ENCODE results near the gene BTK.

BTK gene

DNA sequence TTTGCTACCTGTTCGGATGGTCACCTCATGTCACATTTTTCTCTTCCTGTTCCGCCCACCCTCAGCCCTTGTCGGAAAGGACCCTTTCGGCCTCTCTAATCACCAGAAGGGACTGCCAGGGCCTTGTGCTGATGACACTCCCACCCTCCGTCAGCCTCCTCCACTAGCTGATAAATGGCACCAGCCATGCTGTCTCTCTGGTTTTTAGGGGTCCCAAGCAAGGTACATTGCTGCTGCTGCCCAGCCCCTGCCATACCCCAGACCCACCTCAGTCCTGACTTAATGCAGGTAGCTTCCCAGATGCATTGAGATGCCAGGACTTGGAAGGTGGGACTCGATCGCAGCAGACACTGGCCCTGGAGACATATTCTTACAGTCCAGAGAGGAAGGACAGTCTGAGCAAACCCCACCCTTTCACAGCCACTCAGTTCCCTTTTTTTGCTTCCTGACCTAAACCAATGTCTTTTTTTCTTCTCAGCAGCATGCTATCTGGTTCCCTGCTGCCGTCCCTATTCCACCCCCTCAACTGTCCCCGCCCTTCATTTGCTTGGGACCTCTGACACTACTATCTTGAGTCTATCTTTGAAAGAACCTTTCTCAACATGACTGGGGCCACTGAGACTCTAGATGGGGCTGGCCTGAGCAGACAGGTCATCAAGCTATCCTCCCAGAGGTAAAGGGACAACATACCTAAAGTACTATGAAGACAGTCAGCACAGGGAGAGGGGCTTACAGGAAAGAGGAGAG is at the start of gene BTK:
TSS of gene BTK (minus strand) at position 397 of the 747 bp plus-strand sequence. CDS start 10,907 bp downstream, outside the sequence.
- no peak for DNase-seq

DNA sequence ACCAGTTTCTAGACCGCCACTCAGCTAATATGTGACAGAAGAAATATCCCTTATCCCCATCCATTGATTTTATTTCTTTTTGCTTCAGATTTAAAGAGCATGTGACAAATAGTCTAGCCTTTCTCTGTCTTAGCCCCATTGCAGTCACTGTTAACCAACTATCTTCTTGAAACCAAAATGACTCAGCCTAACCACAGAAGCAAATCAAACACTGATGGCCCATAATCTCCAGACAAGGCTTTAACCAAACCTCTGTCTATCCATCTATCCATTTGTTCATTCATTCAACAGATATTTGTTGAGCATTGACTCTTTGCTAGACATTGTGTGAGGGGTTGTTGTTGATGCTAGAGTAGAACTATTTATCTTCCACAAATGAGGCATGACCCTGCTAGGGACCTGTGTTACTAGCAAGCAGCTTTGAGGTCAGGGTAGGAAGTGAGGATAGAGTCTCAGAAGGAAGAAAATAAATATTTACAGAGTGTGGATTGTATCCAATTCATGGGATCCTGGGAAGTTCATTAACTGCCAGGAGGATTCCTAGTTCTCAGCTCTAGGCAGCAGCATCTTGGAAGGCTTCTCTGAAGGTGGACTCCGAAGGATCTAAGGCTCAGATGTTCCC is 44.6 kb upstream of the BTK start:
- DNase-seq: peak; percentile 50

DNA sequence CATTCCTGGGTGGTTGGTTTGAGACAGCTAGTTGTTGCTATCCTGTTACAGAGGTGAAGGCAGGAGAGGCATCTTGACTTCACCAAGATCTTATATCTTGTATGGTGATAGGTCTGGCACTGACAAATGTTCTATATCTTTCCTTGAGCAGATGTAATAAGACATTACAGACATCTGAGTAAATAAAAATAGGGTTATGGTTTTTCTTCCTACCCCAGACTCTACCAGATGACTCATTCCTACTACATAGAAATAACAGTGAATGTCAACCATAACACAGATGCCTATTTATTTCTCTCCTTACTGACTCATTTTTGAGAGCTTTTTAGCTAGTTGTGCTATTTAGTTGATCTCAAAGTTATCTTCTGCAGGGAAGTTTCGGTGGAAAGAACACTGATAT is 43.9 kb upstream of the BTK start:
- peak; percentile 50 for DNase-seq

DNA sequence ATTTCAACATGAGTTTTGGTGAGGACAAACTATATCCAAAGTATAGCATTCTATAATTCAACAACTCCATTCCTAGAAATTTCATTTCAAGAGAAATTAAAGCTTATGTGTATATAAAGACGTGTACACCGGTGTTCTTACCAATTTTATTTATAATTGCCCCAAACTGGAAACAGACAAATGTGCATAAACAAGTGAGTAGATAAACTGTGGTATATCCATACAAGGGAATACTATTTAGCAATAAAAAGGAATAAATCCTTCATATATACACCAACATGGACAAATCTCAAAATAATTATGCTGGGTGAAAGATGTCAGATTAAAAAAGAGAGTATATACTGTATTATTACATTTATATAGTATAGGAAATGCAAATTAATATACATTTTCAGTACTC is 42.0 kb upstream of the BTK start:
- DNase-seq: no peak

DNA sequence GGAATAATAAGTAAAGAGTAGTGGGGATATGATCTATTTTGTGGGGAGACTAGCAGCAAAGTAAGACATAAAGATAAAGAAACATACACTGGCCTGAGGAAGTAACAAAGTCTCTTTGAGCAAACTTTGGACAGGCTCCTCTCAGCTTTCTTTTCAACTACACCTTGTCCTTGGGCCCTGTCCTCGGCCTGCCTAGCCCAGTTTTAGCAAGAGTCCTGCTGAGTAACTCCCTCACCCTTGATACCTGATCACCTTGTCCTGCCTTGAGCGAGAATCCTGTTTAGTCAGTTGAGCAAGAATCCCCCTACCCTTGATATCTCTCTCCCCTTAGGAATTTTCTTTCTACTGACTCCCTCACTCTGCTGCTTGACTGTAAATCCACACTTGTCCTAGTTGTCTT is 33.5 kb upstream of the BTK start:
- no peak for DNase-seq

GRCh38 chrX:101417981-101418841 is 32.2 kb upstream of the BTK start:
- peak; percentile 44 for DNase-seq

GRCh38 chrX:101417190-101417589 is 31.2 kb upstream of the BTK start:
- DNase-seq: no peak

- no peak for DNase-seq
Observed at GRCh38 chrX:101416691-101417090, 30.7 kb upstream of the BTK start.

DNA sequence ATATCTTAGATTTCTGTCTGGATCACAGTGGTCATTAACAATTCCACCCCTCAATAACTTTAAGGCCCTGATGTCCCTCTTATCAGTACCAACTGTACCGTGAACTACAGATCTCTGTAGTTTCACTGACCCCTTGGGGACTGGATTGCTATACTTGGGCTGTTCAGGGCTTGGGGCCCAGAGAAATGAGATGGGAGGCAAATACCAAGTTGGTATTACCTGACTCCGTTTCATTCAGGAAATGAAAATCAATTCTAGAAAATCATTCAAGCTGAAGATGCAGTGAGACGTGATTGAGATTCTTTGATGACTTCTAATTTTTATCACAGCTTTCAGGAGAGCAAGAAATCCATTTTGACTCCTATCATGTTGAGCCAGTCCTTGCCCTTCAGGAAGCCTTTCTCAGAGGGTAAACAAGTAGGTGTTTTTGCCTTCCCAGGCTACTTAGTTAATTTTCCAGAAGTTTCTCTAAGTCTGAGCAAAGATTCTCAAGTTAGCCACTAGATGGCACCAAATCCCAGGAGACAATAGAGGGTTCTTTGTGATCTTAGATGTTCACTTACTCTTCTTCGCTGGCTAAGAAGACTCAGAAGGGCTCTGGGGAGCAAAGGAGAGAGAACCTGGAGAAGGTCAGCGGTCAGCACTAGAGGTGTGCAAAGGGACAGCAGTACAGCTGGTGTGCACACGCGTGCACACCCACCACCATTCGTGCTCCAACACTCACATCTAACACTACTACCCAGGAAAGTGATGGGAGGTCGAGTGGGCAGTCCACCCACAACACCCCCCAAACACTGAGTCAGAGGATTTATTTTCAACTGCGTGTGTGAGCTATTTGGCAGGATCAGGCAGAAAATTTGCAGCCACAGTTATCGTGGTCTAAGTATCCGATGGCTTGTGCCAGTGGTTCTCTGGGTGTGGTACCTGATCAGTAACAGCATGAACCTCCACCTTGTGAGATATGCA is 29.5 kb upstream of the BTK start:
- DNase-seq: peak; percentile 65

DNA sequence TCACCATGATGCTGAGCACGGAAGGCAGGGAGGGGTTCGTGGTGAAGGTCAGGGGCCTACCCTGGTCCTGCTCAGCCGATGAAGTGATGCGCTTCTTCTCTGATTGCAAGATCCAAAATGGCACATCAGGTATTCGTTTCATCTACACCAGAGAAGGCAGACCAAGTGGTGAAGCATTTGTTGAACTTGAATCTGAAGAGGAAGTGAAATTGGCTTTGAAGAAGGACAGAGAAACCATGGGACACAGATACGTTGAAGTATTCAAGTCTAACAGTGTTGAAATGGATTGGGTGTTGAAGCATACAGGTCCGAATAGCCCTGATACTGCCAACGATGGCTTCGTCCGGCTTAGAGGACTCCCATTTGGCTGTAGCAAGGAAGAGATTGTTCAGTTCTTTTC is 26.0 kb upstream of the BTK start:
- DNase-seq: no peak

- no peak for DNase-seq
Observed at GRCh38 chrX:101410461-101410860, 24.5 kb upstream of the BTK start.

DNA sequence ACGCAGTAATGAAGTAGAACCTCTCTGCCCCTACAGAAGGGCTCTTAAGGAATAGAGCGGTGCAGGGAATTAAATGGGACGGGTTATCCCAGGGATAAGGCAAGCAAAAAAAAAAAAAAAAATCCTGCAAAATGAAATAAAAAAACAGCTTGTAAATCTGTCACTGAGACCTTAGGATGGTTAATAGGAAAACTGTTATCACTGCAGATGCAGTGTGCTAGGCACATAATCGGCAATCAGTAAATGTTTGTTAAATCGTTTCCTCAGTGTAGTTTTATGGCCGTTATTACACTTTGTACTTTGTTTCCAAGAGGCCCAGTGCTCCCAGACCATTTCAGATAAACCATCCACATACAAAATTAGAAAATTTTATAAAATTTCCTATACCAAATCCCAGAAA is 23.1 kb upstream of the BTK start:
- no peak for DNase-seq

DNA sequence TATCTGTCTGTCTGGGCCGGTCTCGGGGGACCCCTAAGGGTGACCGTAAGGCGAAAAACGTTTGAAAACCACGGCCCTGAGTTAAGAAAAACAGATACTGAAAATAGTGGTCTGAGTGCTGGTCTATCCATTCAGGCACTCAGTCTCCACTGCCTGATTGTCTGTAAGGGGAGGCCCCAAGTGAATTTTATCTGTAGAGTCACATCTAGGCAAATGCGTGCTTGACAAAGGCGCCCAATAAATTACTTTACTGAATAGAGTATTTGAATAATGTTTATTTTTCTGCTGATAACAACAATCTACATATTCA is 22.5 kb upstream of the BTK start:
- DNase-seq: no peak

GRCh38 chrX:101407748-101408531 is 21.9 kb upstream of the BTK start, which contains the start of the genes GLA and HNRNPH2:
Gene GLA (minus strand): TSS chrX:101407925. CDS start chrX:101407903, 22 bp downstream.
Gene HNRNPH2 (plus strand): TSS chrX:101408222. CDS start chrX:101411989, 3,767 bp downstream.
- peak; percentile 97 for DNase-seq

- DNase-seq: no peak
Observed at GRCh38 chrX:101407167-101407747, 21.3 kb upstream of the BTK start.

DNA sequence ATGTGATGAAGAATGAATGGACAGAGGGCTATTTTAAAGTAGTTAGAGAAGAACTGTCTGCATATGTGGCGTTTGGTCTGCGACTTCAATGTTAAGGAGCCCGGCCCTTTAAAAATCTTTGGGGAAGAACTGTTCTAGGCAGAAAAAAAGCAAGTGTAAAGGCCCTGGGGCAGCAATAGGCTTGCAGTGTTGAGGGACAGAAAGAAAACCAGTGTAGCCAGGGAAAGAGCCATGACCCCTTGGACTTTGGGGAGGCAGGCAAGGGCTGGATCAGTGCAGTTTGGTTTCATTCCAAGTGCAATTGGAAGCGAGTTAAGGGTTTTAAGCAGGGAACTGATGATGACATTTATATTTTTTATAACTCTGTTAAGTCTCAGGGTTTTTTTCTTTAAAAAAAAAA is 13.8 kb upstream of the BTK start:
- DNase-seq: no peak

DNA sequence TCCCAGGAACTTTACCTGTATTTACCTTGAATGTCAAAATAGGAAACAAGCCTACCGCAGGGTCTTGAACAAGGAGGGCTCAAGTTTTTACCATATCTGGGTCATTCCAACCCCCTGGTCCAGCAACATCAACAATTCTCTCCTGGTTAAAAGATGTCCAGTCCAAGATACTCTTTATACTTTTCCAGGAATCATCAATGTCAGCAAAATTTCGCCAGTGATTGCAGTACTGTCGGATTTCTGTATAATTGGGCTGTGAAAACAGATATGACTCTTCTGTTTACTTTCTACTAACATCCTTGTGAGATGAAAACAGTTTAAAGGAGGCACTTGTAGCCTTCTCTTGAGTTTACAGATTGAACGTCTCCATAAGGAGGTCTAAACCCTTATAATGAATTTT is 12.7 kb upstream of the BTK start:
- DNase-seq: no peak

DNA sequence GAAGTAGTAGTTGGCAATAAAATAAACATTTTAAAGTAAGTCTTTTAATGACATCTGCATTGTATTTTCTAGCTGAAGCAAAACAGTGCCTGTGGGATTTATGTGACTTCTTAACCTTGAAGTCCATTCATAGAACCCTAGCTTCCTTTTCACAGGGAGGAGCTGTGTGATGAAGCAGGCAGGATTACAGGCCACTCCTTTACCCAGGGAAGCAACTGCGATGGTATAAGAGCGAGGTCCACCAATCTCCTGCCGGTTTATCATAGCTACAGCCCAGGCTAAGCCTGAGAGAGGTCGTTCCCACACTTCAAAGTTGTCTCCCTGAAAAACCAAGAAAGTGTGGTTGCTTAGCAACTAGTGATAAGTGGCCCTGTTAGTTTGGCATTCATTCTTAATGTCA is 11.8 kb upstream of the BTK start:
- DNase-seq: no peak

DNA sequence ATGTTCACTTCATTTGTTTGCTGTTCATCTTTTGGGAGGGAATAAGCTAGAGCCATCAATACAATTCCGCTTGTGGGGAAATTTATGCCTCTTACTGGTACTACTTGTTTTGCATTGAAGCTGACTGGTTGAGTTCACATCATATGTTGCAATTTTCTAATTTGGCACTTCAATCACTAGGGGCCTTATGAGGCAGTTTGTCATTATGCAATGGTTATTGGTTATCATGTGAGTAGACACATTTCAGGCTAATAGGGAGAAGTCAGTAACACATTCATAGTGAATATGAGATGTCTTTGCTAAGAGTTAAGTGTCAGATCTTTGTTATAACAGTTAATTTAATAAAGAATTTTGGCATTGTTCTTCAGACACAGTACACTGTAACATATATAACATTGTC is 9.8 kb upstream of the BTK start:
- DNase-seq: no peak

DNA sequence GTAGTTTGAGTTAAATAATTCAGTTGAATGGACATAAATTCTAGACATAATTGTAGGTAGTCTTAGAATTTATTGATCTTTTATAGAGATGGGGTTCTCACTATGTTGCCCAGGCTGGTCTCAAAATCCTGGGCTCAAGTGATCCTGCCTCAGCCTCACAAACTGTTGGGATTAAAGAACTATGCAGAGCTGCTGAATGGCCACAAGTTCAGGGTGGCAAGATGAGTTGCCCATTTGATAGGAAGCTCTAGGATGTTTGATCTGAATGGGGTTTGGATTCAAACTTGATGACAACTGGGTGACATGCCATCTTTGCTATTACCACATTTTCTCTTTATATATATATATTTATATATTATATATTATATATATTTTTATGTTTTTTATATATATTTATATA is 8.4 kb upstream of the BTK start:
- DNase-seq: no peak
